ENCODE results near the gene PDE1C. TPM values are rescaled to one million over a fixed set of nuclear protein-coding genes. Genes with fewer than 3 reads are reported as not detected.

Gene PDE1C
- total RNA-seq, 1 donor from 2014 or later: 23.3 TPM

- intact Hi-C loops (cut with DNase I): no loop called here
- DNase-seq (ENCODE audit: low spot score): no peak
- ATAC-seq: no peak
These were observed 20.6 kb downstream of the PDE1C start for GRCh38 chr7:32049599-32049998.

GRCh38 chr7:32048970-32049491 lies 21.2 kb downstream of the PDE1C start:
- ATAC-seq (no peak), DNase-seq (ENCODE audit: low spot score) (no peak)
- intact Hi-C loops (cut with DNase I): no loop called here

GRCh38 chr7:32047801-32048200 lies 22.4 kb downstream of the PDE1C start:
- no peak for ATAC-seq
- DNase-seq (ENCODE audit: low spot score): no peak
- intact Hi-C loops (cut with DNase I): no loop called here

- DNase-seq (ENCODE audit: low spot score) (no peak), ATAC-seq (no peak)
- intact Hi-C loops (cut with DNase I): no loop called here
These were observed 23.1 kb downstream of the PDE1C start for GRCh38 chr7:32047075-32047474.

GRCh38 chr7:32045228-32045627 lies 25.0 kb downstream of the PDE1C start:
- DNase-seq (ENCODE audit: low spot score) (no peak), ATAC-seq (no peak)
- intact Hi-C loops (cut with DNase I): no loop called here

GRCh38 chr7:32044739-32045138 lies 25.5 kb downstream of the PDE1C start:
- no peak for ATAC-seq
- intact Hi-C loops (cut with DNase I): no loop called here
- no peak for DNase-seq (ENCODE audit: low spot score)

GRCh38 chr7:32043688-32044087 lies 26.5 kb downstream of the PDE1C start:
- intact Hi-C loops (cut with DNase I): no loop called here
- no peak for DNase-seq (ENCODE audit: low spot score)
- ATAC-seq: no peak

- intact Hi-C loops (cut with DNase I): no loop called here
- no peak for ATAC-seq
- no peak for DNase-seq (ENCODE audit: low spot score)
These were observed 27.3 kb downstream of the PDE1C start for GRCh38 chr7:32042900-32043299.

- DNase-seq (ENCODE audit: low spot score) (no peak), ATAC-seq (no peak)
- intact Hi-C loops (cut with DNase I): no loop called here
These were observed 31.0 kb downstream of the PDE1C start for GRCh38 chr7:32039000-32039756.

- DNase-seq (ENCODE audit: low spot score) (no peak), ATAC-seq (no peak)
- intact Hi-C loops (cut with DNase I): no loop called here
These were observed 32.5 kb downstream of the PDE1C start for GRCh38 chr7:32037650-32038198.

- ATAC-seq: no peak
- no peak for DNase-seq (ENCODE audit: low spot score)
- intact Hi-C loops (cut with DNase I): no loop called here
These were observed 33.6 kb downstream of the PDE1C start for GRCh38 chr7:32036557-32036956.

GRCh38 chr7:32034052-32034451 lies 36.2 kb downstream of the PDE1C start:
- intact Hi-C loops (cut with DNase I): no loop called here
- ATAC-seq (no peak), DNase-seq (ENCODE audit: low spot score) (no peak)

- DNase-seq (ENCODE audit: low spot score): no peak
- intact Hi-C loops (cut with DNase I): no loop called here
- no peak for ATAC-seq
These were observed 37.2 kb downstream of the PDE1C start for GRCh38 chr7:32033006-32033405.

GRCh38 chr7:32032211-32032610 lies 38.0 kb downstream of the PDE1C start:
- no peak for ATAC-seq
- intact Hi-C loops (cut with DNase I): no loop called here
- no peak for DNase-seq (ENCODE audit: low spot score)

GRCh38 chr7:32030904-32031692 lies 39.1 kb downstream of the PDE1C start:
- DNase-seq (ENCODE audit: low spot score): no peak
- intact Hi-C loops (cut with DNase I): no loop called here

GRCh38 chr7:32026083-32026425 lies 44.2 kb downstream of the PDE1C start:
- ATAC-seq (no peak), DNase-seq (ENCODE audit: low spot score) (no peak)
- intact Hi-C loops (cut with DNase I): no loop called here

More at GRCh38 chr7:32030904-32031692, 39.1 kb downstream of the PDE1C start:
- peak; percentile 30 for ATAC-seq

- intact Hi-C loops (cut with DNase I): no loop called here
- DNase-seq (ENCODE audit: low spot score) (no peak), ATAC-seq (no peak)
These were observed 44.7 kb downstream of the PDE1C start for GRCh38 chr7:32025381-32026082.

- DNase-seq (ENCODE audit: low spot score) (no peak), ATAC-seq (no peak)
- intact Hi-C loops (cut with DNase I): no loop called here
These were observed 46.8 kb downstream of the PDE1C start for GRCh38 chr7:32023376-32023775.

GRCh38 chr7:32022966-32023365 lies 47.2 kb downstream of the PDE1C start:
- ATAC-seq: no peak
- intact Hi-C loops (cut with DNase I): no loop called here
- no peak for DNase-seq (ENCODE audit: low spot score)
